GM21576 (cell line): Measurements from ENCODE around the gene SEC11A.
"Not testable (repeated sequence)": the region's sequence is repeated elsewhere in the genome, so short reads cannot be mapped to it uniquely, and the experiment has no call there.

Experiments used
- ATAC-seq: cut with Tn5 transposase; IDR thresholded peaks from one replicate; pipeline ENCODE4 v1.9.1; 2021; ENCODE audit warnings: mild to moderate bottlenecking, moderate library complexity; ENCODE audit not compliant: unreplicated experiment

Gene SEC11A

DNA sequence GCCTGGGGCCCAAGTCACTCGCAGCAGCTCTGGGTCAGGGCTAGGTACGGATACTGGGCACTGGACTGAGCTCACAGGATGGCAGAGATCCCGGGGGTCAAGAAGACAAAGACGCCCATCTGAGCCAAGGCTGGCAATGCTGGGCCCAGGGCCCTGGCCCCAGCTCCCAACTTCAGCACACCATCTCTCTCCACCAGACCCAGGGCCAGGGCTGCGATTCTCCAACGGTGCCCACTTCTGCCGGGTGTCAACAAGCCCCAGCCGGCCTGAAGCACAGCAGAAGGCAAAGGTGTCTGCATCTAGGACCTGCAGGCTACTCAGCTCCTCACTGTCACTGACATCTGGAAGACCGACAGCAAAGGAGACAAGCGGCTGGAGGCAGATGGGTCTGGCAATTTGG is 70.4 kb downstream of the SEC11A start:
- no peak for ATAC-seq

DNA sequence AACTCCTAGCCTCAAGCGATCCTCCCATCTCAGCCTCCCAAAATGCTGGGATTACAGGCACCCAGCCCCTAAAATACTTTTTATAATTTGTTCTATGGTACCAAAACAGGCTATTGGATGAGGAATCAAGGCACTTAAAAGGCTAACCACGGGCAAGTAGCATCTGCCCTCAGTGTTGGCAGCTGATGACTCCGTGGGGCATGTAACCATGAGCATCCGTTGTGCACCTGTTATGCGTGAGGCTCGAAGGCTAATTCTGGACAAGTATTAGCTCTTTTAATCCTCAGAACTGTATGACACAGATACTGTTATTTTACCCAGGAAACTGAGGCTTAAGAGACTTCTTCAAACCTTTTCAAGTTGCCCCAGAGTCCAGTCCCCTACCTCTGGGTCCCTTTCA is 72.1 kb downstream of the SEC11A start:
- no peak for ATAC-seq

DNA sequence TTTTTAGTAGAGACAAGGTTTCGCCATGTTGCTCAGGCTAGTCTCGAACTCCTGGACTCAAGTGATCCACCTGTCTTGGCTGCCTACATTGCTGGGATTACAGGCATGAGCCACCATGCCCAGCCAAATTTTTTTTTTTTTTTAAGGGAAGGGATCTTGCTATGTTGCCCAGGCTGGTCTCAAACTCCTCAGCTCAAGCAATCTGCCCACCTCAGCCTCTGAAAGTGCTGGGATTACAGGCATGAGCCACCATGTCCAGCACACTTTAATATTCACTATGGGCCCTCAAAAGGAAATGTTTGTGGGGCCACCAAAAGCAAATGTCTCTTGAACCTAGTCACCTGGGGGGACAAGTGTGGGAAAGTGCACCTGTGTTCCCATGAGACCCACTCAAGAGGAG is 73.3 kb downstream of the SEC11A start:
- ATAC-seq: not testable (repeated sequence)

DNA sequence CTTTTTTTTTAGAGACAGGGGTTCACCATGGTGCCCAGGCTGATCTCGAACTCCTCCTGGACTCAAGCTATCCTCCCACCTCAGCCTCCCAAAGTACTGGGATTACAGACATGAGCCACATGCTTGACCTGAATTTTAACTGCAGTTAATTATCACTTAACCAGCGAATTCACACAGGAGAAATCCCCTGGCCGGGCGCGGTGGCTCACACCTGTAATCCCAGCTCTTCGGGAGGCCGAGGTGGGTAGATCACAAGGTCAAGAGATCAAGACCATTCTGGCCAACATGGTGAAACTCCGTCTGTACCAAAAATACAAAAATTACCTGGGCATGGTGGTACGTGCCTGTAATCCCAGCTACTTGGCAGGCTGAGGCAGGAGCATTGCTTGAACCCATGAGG is 74.1 kb downstream of the SEC11A start:
- ATAC-seq: not testable (repeated sequence)

DNA sequence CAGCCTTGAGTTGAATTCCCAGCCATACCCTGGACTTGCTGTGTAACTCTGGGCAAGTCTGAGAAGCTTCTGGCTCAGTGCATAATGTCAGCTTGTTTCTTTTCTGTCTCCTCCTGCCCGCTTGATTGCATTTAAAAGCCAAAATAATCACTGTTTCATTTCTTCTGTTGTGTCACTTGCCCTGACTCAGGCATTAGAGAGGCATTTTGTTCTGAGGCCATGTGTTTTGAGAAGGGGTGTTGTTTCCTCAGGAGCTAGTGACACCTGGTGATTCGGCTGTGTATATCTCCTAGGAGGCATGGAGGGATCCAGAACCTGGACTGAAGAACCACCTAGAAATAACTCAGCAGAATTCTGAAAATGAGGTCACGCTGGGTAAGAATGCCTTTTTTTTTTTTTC is 77.8 kb downstream of the SEC11A start:
- ATAC-seq: no peak

DNA sequence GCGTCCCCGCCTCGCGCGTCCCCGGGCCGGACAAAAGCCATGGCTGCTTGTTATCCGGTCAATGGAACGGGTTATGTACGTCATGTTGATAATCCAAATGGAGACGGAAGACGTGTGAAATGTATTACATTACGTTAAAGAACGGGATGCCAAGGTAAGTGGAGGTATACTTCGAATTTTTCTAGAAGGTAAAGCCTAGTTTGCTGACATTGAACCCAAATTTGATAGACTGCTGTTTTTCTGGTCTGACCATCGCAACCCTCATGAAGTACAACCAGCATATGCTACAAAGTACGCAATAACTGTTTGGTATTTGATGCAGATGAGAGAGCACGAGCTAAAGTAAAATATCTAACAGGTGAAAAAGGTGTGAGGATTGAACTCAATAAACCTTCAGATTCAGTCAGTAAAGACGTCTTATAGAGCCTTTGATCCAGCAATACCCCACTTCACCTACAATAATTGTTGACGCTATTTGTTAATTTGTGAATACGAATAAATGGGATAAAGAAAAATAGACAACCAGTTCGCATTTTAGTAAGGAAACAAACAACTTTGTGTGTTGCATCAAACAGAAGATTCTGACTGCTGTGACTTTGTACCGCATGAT is 81.6 kb downstream of the SEC11A start:
- ATAC-seq: no peak

DNA sequence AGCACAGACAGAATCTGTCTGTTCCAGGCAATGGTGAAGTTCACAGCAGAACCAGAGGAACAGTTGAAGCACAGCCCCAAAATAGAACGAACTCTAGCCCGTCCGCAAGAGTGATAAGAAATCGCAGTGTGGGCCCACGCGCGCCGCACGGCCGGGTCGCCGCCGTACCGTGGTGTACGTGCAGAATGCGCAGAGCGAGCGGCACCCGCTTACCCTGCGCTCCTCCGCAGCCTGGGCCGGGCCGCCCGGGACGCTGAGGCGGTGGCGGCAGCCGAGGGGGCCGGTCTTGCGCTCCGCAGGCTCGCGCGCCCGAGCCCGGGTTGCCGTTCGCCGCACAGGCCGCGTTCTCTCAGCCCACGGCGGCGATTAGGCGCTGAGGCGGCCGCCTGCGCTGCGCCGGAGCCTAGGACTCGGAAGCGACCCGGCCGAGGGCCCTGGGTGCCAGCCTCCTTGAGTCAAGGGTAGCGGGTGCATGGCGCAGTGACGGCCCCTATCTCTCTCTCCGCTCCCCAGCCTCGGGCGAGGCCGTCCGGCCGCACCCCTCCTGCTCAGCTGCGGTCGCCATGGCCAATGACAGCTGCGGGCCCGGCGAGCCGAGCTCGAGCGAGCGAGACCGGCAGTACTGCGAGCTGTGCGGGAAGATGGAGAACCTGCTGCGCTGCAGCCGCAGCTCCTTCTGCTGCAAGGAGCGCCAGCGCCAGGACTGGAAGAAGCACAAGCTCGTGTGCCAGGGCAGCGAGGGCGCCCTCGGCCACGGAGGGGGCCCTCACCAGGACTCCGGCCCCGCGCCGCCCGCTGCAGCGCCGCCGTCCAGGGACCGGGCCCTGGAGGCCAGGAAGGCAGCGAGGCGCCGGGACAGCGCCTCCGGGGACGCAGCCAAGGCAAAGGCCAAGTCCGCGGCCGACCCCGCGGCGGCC is 82.4 kb downstream of the SEC11A start:
- ATAC-seq: peak; percentile 34

DNA sequence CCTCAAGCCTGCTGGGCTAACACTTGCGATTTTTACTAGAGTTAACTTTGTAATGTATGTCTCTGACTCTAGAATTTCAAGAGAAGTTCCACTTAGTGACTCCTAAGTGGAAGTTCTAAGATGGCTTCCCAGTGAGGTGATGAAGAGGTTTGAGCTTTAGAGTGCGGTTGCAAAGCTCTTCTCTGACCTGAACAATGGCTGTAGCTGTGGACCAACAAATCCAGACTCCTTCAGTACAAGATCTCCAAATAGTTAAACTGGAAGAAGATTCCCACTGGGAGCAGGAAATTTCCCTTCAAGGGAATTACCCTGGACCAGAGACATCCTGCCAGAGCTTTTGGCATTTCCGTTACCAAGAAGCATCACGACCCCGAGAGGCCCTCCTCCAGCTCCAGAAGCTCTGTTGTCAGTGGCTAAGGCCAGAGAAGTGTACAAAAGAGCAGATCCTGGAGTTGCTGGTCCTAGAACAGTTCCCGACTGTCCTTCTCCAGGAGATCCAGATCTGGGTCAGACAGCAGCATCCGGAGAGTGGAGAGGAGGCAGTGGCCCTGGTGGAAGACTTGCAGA is 84.2 kb downstream of the SEC11A start:
- no peak for ATAC-seq

DNA sequence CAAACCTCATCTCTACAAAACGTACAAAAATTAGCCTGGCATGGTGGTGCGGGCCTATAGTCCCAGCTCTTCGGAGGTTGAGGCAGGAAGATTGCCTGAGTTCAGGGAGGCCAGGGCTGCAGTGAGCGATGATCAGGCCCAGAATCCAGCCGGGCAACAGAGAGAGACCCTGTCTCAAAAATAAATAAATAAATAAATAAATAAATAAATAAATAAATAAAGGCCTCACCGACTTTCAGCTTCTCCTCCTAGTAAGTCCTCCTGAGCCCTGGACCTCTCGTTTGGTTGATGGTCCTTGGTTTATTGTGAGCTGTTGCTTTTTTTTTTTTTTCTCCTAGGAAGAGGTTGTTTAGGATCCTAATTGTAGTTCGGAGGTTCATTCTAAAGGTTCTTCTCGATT is 86.9 kb downstream of the SEC11A start:
- no peak for ATAC-seq

DNA sequence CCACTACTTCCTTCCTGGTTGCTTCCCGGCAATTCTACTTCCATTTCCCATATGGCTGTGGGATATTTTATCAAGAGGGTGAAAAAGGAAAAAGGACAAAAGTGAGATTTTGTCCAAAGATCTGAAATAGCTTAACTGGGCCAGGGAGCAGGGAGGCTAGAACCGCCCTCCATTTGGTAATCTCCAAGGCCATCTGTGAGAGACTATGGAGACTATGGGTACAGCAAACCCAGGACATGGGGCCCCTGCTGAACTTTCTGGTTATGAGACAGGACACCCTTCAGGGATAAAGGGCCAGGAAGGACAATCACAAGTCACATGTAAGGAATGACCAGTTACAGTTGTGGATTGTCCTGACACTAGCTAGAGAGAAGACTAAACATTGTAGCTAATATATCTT is 90.8 kb downstream of the SEC11A start:
- ATAC-seq: no peak

DNA sequence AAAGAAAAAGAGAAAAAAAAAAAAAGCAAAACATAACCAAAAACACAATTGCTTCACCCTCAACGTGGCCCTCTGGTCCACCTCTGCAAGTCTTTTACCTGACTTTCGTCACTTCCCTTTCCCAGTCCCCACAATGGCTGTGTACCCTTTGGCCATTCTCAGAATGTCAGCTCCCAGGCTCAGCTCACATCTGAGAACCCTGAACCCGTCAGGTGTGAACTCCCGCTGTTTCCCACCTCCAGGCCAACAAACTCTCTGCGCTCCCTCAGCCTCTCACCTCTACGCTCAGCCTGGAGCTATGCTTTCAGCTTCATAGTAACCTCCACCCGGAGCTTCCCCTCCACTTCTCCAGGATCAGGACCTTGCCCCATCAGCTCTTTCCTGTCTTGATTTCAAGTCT is 91.6 kb downstream of the SEC11A start:
- ATAC-seq: no peak

DNA sequence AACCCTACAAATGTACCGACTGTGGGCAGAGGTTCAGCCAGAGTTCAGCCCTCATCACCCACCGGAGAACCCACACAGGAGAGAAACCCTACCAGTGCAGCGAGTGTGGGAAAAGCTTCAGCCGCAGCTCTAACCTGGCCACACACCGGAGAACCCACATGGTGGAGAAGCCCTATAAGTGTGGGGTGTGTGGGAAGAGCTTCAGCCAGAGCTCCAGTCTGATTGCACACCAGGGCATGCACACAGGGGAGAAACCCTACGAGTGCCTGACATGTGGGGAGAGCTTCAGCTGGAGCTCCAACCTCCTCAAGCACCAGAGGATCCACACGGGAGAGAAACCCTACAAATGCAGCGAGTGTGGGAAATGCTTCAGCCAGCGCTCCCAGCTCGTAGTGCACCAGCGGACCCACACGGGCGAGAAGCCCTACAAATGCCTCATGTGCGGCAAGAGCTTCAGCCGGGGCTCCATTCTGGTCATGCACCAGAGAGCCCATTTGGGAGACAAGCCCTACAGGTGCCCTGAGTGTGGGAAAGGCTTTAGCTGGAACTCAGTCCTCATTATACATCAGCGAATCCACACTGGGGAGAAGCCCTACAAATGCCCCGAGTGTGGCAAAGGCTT is 94.5 kb downstream of the SEC11A start:
- ATAC-seq: no peak

DNA sequence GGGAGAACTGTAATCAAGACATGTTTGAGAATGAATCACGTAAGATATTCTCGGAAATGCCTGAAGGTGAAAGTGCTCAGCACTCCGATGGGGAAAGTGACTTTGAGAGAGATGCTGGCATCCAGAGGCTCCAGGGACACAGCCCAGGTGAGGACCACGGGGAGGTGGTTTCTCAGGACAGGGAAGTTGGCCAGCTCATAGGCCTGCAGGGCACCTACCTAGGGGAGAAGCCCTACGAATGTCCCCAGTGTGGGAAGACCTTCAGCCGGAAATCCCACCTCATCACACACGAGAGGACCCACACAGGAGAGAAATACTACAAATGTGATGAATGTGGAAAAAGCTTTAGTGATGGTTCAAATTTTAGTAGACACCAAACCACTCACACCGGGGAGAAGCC is 95.3 kb downstream of the SEC11A start:
- ATAC-seq: no peak
